ENCODE results near the gene PI4KA.

Gene PI4KA

DNA sequence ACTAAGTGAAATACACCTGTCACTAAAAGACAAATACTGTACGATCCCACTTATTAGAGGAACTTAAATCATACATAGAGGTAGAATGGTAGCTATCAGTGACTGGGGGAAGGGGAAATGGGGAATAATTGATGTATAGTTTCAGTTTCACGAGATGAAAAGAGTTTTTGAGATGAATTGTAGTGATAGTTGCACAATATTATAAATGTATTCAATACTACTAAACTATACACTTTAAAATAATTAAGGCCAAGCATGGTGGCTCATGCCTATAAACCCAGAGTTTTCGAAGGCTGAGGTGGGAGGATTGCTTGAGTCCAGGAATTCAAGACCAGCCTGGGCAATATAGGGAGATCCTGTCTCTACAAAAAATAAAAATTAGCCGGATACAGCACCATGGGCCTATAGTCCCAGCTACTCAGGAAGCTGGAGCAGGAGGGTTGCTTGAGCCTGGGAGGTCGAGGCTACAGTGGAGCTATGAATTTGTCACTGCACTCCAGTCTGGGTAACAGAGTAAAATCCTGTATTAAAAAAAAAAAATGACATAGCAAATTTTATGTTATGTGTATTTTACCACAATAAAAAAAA lies 44.3 kb downstream of the PI4KA start:
- ATAC-seq, result no peak

DNA sequence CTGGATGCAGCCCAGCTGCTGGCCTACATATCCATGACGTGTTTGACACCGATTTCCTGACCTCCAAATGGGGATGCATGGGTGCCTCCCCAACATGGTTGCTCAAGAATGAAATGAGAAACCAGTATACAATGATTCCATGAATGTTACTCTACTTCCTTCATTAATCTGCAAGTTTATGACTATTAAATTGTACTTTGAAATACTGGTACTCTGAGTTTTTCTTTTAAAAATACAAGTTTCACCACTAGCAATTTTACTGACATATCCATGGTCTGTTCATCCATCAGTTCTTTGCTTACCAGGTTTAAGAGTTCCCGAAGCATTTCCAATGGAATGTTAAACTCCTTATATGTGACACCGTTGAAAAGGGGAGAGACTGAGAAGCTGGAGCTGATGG lies 45.6 kb downstream of the PI4KA start:
- no peak for ATAC-seq

DNA sequence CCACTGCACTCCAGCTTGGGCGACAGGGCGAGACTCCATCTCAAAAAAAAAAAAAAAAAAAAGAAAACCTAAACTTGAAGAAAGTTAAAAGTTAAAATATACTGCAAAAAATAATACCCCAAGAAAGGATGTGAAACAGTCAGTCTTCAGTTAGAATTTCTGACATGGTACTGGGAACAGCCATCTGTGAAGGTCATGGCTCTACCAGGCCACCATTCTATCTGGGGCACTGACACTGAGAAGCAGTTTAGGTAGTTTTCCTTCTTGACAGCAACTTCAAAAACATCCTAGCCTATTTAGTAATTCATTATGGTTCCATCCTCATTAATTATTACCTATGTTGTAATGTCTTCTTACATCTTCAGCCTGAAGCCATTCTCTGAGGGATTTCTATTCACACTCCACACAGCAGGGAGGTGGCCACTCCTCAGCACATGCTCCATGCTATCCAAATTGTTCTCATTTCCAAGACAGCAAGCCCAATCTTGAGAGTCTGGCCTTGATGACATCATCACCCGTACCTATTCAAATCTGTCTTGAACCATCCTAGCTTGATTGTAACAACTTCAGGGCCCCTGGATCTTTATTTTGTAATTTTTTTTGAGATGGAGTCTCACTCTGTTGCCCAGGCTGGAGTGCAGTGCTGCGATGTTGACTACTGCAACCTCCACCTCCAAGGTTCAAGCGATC lies 46.5 kb downstream of the PI4KA start:
- no peak for ATAC-seq

DNA sequence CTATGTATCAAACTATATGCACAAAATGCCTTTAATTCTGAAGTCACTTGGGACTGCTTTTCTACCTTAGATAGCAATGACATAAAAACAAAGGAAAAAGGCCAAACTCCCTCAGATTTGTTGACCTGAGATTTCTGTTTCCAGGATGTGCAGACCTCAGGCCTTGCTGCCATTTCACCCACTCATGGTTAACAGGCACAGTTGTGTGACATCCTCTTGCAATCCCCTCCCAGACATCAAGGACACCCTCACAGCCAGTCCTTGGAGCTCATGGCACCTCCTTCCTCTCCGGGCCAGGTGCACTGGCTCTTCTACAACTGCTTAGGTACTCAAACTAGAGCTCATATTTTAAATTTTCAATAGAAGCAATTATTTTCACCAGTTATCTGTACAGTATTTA lies 47.4 kb downstream of the PI4KA start:
- no peak for ATAC-seq

DNA sequence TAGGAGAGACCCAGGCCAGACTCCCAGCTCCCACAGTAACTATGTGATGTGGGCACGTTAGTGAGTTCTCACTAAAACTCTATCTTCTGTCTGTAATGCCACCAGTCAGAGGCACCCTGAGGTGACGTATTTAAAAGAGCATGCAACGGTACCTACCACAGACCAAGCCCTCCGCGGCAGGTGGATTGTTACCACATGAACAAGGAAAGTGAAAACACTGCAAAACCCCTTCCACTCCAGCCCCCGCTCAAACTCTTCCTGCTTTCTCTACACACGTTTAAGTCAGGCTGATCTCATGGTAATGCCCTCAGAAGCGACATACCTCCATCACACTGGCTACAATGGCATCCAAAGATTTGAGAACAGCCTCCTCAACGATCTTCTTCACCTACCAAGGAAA lies 48.0 kb downstream of the PI4KA start:
- no peak for ATAC-seq

DNA sequence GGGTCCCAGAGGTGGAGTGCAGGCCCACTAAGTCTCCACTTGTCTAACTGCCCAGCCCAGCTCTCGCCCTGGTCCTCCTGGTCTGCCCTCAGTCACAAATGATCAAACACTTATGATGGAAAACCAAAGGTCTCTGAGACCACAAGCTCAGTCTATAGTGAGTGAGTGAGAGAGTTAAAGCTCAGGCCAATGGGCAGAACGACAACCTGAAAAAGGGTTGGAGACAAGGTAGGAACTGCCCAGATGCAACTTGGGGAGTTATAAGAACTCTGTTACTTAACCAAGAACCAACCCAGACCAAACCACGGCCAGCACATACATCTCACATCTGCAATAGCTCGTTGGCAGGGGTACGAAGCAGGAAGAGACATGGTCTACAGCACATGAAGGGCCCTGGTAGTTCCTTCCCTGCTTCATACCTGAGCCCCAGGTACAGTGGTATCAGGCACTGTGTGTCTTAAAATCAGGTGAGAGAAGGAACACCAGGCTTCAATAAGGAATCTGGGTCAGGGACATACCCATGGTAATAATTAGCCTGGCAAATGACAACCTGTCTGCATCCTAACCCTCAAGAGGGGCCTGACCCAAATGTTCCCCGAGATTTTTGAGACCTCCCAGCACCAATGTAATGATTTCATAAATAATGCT lies 48.9 kb downstream of the PI4KA start:
- no peak for ATAC-seq

DNA sequence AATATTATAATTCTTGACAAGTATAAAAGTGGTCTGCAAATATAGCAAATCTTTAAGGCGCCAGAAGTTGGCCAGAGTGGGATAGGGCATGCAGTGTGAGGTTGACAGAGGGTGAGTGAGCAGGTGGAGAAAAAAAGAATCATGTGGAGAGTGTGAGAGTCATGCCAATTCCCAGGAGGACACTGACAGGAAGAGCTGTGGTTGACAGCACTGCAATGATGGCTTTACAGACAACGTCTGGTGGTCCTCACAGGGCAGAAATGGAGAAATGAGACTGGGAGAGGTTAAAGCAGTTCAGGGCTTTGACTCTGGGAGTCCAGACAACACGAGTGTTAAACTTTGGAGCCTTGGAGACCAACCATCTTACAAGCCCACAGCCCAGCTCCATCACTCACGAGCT lies 49.8 kb downstream of the PI4KA start:
- ATAC-seq, result no peak

DNA sequence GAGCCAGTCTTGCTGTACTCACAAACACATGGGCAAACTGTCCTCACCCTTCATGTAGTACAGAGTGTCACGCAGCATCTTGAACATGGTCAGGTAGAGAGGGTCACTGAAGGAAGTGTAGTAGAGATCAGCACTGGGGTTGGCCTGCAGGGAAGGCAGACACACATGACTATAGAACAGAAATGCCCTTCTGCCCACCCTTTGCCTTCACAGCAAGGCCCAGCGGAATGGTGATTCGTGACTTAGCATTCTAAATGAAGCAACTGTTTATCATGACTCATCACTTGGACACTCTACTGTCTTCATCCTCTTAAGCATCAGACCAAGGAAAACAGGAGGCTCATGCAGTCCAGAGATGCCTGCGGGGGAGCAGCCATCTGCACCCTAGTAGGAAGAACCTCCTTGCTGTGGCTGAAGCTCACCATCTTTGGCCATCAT lies 51.3 kb downstream of the PI4KA start:
- ATAC-seq, result no peak

DNA sequence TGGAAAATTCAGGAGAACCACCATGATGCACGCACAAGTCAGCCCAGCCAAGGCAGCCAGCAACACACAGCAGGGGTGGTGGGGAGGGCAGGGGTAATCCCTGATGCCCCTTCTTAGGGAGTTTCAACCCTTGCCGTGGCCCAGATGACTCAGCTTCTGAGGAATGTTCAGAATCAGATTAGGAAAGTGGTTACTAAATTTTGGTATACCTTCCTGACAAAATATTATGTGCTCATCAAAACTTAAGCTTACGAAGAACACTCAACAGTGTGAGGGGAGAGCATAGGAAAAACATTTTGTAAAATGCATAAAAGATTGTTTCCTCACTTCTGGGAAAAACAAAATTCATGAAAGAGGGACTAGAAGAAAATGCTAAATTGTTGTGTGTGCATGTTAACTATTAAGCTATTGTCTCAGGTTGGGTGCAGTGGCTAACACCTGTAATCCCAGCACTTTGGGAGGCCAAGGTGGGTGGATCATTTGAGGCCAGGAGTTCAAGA lies 52.6 kb downstream of the PI4KA start:
- ATAC-seq, result no peak

DNA sequence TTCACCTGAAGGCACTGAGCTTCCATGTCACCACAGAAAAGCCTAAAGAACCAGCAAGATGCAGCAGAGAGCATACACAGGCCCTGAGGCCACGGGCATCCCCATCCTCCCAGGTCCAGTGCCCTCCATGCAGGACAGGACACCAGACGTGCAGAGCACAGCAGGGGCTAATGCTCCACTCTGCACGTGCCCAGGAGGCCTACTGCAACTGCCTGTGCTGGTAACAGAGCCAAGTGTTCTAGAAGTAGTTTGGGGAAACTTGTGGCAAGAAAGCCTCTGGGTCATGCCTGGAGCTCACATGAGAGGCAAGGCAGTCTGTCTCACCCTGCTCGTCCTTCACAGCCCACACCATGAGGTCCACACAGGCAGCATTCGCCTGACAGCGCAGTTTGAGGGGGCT lies 54.0 kb downstream of the PI4KA start:
- ATAC-seq, result no peak

DNA sequence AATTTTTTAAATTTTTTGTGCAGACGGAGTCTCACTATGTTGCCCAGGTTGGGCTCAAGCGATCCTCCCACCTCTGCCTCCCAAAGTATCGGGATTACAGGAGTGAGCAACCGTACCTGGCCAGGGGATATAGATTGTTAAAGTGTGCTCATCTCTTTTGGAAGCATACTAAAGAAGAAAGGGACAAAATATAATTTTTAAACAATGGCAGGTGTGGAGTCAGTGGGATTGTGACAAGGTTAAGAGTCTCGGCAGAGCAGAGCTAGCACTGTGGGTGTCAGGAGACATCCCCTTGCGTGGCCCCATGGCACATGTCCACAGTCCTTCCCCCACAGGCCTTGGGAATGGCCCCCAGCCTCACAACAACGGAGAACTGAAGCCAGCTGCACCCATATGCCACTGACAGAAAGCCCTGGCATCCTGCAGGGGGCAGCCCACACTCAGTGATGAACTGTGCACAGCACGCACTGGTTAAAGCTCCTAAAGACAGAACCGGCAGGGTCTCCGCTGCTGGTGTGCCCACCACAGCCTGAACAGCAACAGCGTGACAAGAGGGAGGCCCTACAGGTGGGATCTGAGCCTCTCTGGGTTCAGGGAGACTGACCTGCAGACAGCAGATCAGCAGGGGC lies 54.8 kb downstream of the PI4KA start:
- ATAC-seq, result peak in 1 of 2 donors; percentile 7

DNA sequence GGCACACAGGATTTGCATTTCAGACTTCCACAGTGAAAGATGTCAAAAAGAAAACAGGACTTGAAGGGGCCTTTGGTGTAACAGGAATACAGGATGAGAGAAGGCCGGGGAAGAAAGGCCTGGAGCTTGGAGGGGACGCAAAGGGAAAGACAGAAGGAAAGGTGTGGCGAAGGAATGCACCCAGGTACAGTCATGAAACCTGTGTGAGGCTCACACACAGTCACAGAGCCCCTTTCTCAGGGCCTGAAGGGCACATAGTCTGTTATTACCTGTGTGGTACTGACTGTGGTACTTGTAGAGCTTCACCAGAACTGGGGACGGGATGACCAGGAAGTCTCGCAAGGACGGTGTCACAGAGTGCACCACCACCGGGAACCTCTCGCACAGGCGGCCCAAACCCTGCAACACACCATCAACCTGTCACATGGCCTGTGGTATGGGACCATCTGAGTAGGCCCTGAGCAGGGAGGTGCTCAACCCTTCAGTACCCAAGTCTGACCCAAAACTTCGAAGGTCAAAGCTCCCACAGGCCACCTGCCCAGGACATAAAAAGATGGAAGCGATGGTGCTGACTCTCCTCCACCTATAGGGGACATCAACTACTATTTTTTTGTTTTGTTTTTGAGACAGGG lies 55.6 kb downstream of the PI4KA start:
- ATAC-seq, result no peak

DNA sequence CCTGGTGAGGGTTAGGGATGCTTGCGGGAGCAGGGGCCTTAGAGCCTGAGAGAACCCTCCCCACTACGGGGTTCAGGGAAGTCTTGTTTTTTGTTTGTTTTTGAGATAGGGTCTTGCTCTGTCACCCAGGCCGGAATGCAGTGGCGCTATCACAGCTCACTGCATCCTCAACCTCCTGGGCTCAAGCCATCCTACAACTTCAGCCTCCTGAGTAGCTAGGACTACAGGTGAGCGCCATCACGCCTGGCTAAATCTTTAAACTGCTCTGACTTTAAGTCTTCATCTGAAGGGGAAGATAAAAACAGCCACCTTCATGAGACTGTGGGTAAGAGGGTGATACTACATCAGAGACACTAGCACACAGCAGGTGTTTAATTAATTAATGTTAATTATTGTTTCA lies 56.2 kb downstream of the PI4KA start:
- no peak for ATAC-seq

DNA sequence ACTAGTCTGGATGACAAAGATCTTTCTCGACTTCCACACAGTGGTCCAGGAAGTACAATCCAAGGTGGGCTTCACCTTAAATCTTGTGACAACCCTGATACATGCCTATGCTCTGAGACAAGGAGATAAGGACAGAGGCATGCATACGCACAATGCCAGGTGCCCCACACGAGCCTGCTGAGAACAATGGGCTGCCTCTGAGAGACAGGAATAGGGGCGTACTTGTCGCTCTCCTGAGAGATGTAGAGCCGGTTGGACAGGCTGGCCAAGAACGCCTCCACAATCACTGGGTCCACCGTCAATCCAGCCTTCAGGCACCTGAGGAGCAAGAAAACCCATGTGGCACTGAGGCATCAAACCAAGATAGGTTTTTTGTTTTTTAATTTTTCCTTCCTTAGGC lies 59.2 kb downstream of the PI4KA start:
- no peak for ATAC-seq

DNA sequence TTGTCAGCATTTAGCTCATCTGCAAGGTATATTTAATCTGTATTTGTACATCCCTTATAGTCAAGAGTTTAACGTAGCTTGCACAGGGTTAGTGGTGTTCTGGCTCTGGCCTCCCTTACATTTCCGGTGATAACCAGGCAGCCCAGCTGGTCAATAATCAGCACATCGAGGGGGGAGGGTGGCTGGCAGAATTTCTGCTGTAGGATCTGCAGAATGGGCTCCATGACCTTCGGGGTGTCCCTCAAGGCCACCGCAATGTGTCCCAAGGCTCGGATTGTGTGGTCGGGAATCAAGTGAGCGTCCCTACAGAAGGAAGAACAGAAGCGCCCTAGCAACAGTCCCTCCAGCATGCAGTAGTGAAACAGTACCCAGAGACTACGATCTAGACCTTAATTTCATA lies 59.6 kb downstream of the PI4KA start:
- ATAC-seq, result no peak

DNA sequence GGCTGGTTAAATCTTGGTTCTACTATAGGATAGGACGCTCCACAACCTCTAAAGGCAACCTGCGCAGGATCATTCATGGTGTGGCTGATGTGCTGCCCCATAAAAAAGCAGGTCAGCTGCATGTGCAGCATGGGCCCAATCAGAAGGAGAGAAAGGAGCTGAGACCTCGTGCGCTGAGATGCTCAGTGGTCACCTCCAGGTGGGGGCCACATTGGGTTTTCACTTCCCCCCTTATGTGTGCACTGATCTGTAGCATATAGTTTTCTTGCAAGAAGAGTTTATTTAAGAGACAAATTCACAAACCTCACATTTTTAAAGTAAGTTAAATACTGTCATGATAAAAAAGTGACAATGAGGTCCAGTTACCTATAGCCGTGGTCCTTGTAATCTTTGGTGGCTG lies 60.4 kb downstream of the PI4KA start:
- no peak for ATAC-seq

DNA sequence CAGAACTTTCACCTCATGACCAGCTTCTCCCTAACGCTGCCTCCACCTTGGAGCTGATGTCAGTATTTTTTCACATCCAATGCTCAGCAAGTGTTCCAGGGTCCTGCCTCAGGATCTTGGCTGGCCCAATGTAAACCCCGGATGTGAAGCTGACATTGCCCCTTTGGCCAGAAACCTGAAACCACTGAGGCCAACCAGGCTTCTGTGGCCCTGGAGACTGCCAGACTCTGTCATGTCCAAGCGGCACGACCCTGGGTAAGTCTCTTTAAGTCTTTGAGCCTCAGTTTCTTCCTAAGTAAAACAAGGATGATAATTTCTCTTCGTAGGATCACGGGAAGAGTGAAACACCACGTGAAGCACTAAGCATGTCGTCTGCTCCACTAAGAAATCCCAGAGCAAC lies 61.9 kb downstream of the PI4KA start:
- ATAC-seq, result no peak

DNA sequence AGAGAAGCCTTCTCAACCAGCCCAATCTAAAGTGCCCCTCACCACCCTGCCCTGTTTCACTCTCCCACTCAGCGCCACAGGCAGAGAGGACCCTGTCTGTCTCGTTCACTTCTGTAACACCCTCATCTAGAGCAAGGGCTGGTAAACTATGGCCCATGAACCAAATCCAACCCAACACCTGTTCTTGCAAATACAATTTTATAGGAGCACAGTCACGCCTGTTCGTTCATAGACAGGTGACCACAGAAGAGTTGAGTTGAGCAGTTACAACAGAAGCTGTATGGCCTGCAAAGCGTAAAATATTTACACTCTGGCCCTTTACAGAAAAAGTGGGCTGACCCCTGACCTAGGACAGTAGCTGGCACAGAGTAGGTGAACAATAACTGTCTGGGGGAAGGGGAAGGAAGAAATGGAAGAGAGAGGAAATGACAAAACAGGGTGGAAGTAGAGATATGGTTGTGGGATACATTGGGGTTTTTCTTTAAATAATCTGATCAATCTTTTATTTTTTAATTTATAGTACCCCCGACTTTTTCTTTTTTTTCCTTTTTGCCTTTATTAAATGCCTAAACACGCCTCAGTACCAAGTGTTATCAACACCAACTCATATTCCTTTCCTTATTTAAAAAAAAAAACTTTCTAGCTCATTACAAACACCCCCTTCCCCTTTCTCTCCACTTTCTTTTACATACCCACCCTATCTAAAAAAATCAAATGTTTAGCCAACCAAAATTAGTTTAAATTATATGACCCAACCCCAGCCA lies 63.8 kb downstream of the PI4KA start:
- ATAC-seq, result no peak

DNA sequence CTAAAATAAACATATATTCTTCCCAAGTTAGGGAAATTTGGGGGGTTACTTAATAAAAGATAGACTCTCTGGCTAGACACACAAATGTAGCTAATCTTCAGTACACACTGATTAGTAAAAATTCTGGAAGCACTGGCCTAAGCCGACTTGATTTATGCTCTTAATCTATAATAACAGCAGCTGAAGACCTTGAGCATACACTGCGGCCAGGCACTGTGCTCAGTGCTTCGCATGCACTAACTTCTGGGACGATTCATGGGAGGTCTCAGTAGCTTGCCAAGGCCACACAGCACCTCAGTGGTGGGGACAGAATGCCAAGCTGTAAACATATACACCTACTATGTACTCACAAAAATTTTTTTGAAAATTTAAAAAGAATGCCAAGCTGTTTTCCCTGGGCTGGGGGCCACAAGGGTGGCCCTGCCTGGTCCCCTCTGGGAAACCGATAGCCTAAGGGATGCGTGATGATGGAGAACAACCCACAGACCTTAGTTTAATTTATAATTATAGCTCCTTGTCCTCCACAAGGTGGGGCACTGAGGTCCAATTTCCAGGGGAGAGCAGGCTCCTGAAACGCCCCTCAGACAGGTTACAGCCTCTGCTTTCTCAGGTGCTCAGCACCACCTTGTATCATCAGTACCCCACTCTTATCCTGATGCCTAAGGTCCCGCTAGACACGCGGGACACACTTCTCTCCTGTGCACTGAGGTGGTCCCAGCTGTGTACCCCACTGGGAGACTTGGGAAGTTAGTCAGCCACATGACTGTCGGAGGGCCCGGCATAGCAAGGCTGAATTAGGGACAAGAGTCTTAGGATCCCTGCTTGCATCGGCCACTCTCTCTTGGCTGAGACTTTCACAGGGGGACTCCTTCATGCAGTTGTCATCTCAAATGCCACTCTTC lies 64.6 kb downstream of the PI4KA start:
- ATAC-seq, result no peak

DNA sequence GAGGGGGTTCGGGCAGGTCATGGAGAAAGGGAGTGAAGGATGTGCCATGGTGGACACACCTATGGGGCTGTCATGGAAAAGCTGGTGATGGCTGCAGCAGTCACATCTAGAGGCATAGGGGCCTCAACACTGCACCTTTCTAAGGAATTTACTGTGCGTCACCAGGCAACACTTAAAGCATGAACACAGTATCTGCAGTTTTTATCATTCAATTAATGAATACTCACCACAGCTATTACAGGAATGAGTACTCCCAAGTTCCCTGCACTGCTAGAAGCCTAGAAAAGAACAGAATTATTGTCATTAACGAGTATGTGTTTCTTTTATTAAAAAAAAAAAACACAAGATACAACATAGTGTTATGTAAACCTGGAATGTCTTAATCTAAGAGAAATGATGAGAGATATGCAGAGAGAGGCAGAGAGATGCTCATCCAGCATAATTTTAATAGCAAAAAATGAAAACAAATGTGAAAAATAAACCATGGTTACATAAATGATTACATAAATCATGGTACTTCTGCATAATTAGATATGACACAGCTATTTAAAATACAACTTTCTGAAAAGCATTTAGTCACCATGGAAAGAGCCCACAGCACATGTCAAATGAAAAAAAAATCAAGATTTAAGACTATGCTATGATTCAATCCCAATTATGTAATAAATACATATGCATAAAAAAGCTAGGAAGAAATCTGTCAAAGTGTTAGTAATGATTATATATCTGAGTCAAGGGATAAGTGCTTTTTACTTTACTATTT lies 65.5 kb downstream of the PI4KA start:
- ATAC-seq, result peak in 1 of 2 donors; percentile 56

Measured in activated CD4-positive, CD25-positive, alpha-beta regulatory T cell treated with anti-CD3 and anti-CD28 coated beads, Interleukin-2, amount 50 U/mL, for 24 hours (primary cell).